Muscle of back (tissue), 11 donors: Measurements from ENCODE around the gene NPHS1. TPM values are rescaled to one million over a fixed set of nuclear protein-coding genes. Genes with fewer than 3 reads are reported as not detected.
"Not testable (repeated sequence)": the region's sequence is repeated elsewhere in the genome, so short reads cannot be mapped to it uniquely, and the experiment has no call there.

Experiments
- DNase-seq, 3 donors: peaks; one replicate each; pipeline versions ENCODE4 v3.0.0 to v3.0.0-alpha.2; 2013
- polyA plus RNA-seq, 10 donors: library from polyadenylated mRNA; unstranded; fragments of 120-200 nt; gene quantifications; one replicate each; pipeline ENCODE4 v1.2.1, GENCODE V29; 2013; ENCODE audit not compliant: insufficient read length in 10 of 10

Gene NPHS1
- polyA plus RNA-seq, 10 donors, result 0.09 to 0.52 (median 0.15) TPM; not detected in 2

DNA sequence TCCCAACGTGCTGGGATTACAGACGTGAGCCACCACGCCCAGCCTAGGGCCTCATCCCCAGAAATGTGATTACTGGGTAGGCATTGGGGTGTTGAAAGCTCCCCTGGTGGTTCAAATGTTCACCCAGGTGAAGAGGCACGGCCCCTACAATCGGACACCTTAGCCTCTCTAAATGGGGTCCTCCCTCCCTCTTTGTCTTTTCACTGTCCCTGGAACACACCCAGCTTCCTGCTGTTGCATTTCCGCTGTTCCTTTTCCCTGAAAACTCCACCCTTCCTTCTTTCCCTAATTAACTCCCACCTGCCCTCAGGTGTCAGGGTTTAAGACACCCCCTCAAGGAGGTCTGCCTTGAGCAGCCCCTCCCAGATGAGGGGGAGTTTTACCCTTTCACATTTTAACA lies 36.0 kb downstream of the NPHS1 start:
- DNase-seq, result no peak

DNA sequence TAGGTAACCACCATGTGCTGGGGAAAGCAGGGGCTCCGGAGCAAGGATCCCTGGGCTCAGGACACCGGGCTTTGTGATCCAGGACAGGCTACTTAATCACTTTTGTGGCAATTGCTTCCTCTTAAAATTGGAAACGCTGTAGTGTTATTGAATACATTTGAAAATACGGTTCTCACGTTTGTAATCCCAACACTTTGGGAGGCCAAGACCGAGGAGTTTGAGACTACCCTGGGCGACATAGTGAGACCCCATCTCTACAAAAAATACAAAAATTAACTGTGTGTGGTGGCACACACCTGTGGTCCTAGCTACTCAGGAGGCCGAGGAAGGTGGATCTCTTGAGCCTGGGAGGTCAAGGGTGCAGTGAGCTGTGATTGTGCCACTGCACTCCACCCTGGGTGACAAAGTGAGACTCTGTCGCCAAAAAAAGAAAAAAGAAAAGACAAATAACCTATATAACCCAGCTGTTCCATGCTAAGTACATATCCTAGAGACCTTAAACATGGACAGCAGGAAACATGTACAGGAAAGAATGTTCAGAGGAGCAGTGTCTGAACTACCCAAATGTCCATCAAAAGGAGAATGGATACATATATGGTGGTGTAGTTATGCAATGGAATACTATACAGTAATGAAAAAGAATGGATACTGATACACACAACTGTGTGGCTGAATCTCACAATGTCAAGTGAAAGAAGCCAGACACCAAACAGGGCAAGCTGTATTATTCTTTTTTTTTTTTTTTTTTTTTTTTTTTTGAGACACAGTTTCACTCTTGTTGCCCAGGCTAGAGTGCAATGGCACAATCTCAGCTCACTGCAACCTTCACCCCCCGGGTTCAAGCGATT lies 39.0 kb downstream of the NPHS1 start:
- no peak for DNase-seq

GRCh38 chr19:35812220-35813042 lies 39.9 kb downstream of the NPHS1 start, which contains the start of gene PRODH2:
PRODH2 (minus strand) TSS chr19:35812845; CDS start chr19:35812805, 40 bp downstream.
- no peak for DNase-seq

- no peak for DNase-seq
Observed at GRCh38 chr19:35811317-35812219, 40.7 kb downstream of the NPHS1 start.

- DNase-seq, result no peak
Observed at GRCh38 chr19:35807633-35808032, 44.7 kb downstream of the NPHS1 start.

DNA sequence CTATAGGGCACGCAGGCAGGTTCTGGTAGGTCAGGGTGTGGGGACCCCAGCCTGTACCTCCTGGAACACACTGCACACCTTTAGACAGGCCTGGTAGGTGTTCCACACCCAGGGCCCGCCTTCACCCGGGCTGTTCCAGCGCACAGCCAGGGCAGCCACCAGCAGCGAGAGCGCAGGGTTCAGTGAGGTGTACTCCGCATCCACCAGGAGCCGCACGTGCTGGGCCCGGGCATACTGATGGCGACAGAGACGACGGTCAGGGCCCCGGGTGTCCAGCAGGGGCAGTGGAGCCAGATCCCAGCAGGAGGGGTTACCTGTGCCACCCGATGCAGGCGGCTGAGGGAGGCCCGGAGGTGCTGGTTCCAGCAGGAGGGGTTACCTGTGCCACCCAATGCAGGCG lies 45.7 kb downstream of the NPHS1 start:
- DNase-seq, result no peak

DNA sequence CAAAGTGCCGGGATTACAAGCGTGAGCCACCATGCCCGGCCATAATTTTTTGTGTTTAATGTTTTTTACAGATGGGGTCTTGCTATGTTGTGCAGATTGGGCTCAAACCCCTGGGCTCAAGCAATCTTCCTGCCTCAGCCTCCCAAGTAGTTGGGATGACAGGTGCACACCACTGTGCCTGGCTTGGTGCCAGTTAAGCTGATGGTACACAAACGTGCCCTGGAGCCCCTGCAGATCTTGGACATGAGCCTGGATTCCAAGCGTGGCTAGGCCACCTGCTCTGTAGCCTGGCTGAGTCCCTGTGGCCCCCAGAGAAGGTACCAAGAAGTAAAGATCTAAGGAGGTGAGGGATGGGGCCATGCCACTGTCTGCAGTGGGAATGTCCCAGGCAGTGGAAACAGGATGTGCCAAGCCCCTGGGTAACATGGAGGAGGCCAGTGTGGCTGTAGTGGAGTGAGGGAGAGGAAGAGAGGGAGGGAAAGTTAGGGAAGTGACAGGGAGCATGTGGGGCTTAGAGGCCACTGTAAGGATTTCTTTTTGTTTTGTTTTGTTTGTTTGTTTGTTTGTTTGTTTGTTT lies 46.7 kb downstream of the NPHS1 start:
- DNase-seq, result peak in 2 of 3 donors; percentile 48 to 50

DNA sequence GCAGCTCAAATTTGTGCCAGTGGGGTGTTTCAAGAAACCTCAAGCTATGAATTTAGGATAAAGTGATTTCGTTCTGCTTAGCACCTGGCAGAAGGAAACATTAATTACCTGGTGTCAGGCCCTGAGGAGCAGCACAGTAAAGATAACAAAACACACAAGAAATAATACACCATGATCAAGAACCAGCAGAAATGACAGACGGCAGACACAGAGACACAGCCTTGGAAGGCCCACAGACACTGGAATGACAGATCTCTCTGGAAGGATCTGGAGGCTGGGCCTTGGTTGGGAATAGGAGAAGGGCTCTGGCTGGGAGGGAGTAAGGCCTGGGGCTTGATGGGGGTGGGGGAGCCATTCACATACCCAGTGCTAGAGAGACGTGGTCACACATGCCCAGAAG lies 50.5 kb downstream of the NPHS1 start:
- DNase-seq, result no peak

GRCh38 chr19:35797663-35798062 lies 54.6 kb downstream of the NPHS1 start:
- DNase-seq, result peak in 1 of 3 donors; percentile 53

GRCh38 chr19:35796645-35797542 lies 55.4 kb downstream of the NPHS1 start:
- DNase-seq, result no peak

- not testable (repeated sequence) for DNase-seq
Observed at GRCh38 chr19:35795564-35795963, 56.7 kb downstream of the NPHS1 start.

GRCh38 chr19:35793381-35794165 lies 58.7 kb downstream of the NPHS1 start:
- DNase-seq, result no peak

DNA sequence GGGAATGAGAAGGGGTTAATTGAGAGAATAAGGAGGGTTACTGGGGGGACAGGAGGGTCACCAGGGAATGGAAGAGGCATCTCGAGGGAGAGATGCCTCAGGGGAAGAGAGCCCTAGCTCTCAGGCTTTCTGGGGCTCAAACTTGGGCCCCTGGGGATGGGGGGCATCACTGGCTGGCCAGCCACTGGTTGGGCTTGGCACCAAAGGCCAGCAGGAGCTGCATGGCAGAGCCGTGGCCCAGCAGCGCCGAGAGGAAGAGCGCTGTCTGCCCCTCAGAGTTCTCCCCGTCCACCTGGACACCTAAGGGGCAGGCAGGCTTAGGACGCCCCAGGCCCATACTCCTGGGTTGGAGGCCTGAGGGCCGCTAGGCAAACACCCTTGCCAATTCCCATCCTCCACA lies 59.4 kb downstream of the NPHS1 start:
- no peak for DNase-seq

- DNase-seq, result no peak
Observed at GRCh38 chr19:35792312-35792711, 60.0 kb downstream of the NPHS1 start.

GRCh38 chr19:35791814-35792279 lies 60.5 kb downstream of the NPHS1 start:
- no peak for DNase-seq

GRCh38 chr19:35790981-35791813 lies 61.1 kb downstream of the NPHS1 start:
- no peak for DNase-seq

DNA sequence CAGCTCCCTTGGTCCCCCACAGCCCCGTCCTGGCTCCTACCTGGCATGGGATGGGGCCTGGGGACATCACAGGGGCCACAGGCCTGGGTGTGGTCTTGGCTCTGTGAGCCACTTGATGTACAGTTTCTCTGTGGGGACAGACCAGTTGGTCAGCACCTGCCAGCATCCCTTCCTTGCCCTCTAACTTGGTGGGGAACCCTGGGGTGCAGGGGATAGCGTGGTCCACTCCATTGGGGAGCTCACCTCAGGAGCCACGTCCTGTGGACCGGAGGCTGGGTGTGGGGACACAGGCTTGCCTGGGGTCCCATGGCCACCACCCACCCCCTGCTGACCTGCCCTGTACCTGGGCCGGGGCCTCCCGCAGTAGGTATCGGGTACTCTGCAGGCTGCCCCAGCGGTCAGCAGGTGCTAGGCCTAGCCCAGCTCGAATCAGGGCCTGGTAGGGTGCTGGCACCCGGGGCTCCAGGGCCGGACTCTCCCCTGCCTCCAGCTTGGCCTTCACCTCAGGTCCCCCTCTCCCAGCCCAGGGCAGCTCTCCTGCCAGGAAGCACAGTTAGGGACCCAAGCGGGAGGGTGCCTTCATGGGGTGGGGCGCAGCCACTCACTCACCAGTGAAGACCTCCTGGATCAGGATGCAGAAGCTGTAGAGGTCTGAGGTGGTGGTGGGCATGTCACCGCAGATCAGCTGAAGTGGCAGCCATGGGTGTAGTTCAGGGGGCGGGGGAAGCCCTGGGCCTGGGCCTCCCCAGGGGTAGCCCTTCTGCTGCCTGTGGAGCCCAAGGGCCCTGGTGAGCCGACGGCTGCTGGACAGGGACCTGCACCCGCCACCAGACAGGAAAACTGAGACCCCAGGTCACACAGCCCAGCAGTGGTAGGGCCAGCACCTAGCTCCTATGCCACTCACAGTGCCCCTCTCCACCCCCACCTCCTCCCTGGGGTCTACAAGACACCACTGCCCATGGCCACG lies 62.0 kb downstream of the NPHS1 start:
- no peak for DNase-seq
